NCI-H1930 (cell line): ENCODE data around the gene LYPD4.
"Not testable (repeated sequence)": the region's sequence is repeated elsewhere in the genome, so short reads cannot be mapped to it uniquely, and the experiment has no call there.

Experiments
- DNase-seq, 2 experiments: peaks; one replicate each; lab custom pipeline; 2025; lab: John Stamatoyannopoulos, UW

Gene LYPD4

GRCh38 chr19:41844601-41845000, at the start of gene LYPD4:
LYPD4 (minus strand) TSS chr19:41844683; CDS start chr19:41839285, 5,398 bp downstream.
- no peak for DNase-seq

- no peak for DNase-seq
Measured at GRCh38 chr19:41893899-41894298, 49.4 kb upstream of the LYPD4 start.

- DNase-seq, result no peak
Measured at GRCh38 chr19:41892173-41892902, 47.9 kb upstream of the LYPD4 start.

GRCh38 chr19:41890936-41891335, 46.5 kb upstream of the LYPD4 start:
- DNase-seq, result no peak

- no peak for DNase-seq
Measured at GRCh38 chr19:41889896-41890295, 45.4 kb upstream of the LYPD4 start.

- DNase-seq, result no peak
Measured at GRCh38 chr19:41888926-41889325, 44.4 kb upstream of the LYPD4 start.

GRCh38 chr19:41887711-41888382, 43.4 kb upstream of the LYPD4 start:
- no peak for DNase-seq

- DNase-seq, result no peak
Measured at GRCh38 chr19:41886761-41887710, 42.6 kb upstream of the LYPD4 start.

- peak; percentile 95 to 97 for DNase-seq
Measured at GRCh38 chr19:41883821-41884733, 39.6 kb upstream of the LYPD4 start.

GRCh38 chr19:41883463-41883820, 39.0 kb upstream of the LYPD4 start:
- no peak for DNase-seq

GRCh38 chr19:41882568-41883462, 38.3 kb upstream of the LYPD4 start, which contains the start of gene ARHGEF1:
ARHGEF1 (plus strand) TSS chr19:41883184; CDS start chr19:41888083, 4,899 bp downstream.
- DNase-seq, result no peak

- no peak for DNase-seq
Measured at GRCh38 chr19:41880329-41880708, 35.8 kb upstream of the LYPD4 start.

- DNase-seq, result no peak
Measured at GRCh38 chr19:41879670-41880328, 35.3 kb upstream of the LYPD4 start.

- DNase-seq, result no peak
Measured at GRCh38 chr19:41879080-41879479, 34.6 kb upstream of the LYPD4 start.

GRCh38 chr19:41877916-41878905, 33.7 kb upstream of the LYPD4 start:
- DNase-seq, result no peak

GRCh38 chr19:41876847-41877832, 32.7 kb upstream of the LYPD4 start, which contains the start of gene CD79A:
CD79A (plus strand) TSS chr19:41877279; CDS start chr19:41877305, 26 bp downstream.
- DNase-seq, result no peak

GRCh38 chr19:41875973-41876372, 31.5 kb upstream of the LYPD4 start:
- not testable (repeated sequence) for DNase-seq
